Right lobe of liver (tissue), 4 donors: ENCODE results near the gene SCAPER.

Source experiments
- POLR2A ChIP-seq: fragments of 450-650 bp; IDR thresholded peaks from one replicate; pipeline ENCODE4 v1.6.1; 2017; ENCODE audit warnings: antibody characterized with exemption, mild to moderate bottlenecking
- TF ChIP-seq, protein P1 (sequence below), 4 donors: fragments of 200-600 bp in 3 of 4; fragments of 450-650 bp in 1 of 4; IDR thresholded peaks; one replicate each; pipeline versions ENCODE4 v1.5.1 to v1.8.0; 2016 to 2022; ENCODE audit warnings: antibody characterized with exemption in 4 of 4, mild to moderate bottlenecking in 2 of 4
- donor health status: DM: no; HTN: no; CAD: no.
- donor health status: DM: no; HTN: no; CAD: no.
- donor health status: DM: no; HTN: yes; CAD: no.

DNA sequence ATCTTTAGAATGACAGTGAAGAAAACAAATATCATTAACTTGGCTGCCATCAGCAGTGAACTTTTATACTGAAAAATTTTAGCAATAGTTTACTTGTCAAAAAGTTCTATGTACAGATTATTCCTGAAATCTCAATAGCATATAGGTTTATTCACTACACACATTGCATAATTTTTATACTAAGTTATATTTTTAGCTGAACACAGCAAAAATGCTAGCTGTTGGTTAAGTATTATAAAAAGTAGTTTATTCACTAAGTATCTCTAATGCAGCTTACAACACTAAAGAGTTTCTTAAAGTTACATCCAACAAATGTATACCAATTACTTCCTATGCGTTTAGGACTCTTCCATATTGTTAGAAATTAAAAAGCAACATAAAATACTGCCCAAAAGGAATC, 131.9 kb downstream of the SCAPER start:
- TF ChIP-seq POLR2A: no peak
- TF ChIP-seq, protein P1, sequence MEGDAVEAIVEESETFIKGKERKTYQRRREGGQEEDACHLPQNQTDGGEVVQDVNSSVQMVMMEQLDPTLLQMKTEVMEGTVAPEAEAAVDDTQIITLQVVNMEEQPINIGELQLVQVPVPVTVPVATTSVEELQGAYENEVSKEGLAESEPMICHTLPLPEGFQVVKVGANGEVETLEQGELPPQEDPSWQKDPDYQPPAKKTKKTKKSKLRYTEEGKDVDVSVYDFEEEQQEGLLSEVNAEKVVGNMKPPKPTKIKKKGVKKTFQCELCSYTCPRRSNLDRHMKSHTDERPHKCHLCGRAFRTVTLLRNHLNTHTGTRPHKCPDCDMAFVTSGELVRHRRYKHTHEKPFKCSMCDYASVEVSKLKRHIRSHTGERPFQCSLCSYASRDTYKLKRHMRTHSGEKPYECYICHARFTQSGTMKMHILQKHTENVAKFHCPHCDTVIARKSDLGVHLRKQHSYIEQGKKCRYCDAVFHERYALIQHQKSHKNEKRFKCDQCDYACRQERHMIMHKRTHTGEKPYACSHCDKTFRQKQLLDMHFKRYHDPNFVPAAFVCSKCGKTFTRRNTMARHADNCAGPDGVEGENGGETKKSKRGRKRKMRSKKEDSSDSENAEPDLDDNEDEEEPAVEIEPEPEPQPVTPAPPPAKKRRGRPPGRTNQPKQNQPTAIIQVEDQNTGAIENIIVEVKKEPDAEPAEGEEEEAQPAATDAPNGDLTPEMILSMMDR (IDR thresholded peaks at IDR 0.05): no peak
